Stimulated activated CD8-positive, alpha-beta memory T cell treated with anti-CD3 and anti-CD28 coated beads, Interleukin-15, amount 100 ng/mL, for 4 hours (primary cell): ENCODE data around the gene ZSWIM5.
"Not testable (repeated sequence)": the region's sequence is repeated elsewhere in the genome, so short reads cannot be mapped to it uniquely, and the experiment has no call there.

Experiments
- DNase-seq, 2 donors: peaks; one replicate each; pipeline ENCODE4 v3.0.0-alpha.2; 2020; ENCODE audit warnings: low read depth in 2 of 2

Gene ZSWIM5

DNA sequence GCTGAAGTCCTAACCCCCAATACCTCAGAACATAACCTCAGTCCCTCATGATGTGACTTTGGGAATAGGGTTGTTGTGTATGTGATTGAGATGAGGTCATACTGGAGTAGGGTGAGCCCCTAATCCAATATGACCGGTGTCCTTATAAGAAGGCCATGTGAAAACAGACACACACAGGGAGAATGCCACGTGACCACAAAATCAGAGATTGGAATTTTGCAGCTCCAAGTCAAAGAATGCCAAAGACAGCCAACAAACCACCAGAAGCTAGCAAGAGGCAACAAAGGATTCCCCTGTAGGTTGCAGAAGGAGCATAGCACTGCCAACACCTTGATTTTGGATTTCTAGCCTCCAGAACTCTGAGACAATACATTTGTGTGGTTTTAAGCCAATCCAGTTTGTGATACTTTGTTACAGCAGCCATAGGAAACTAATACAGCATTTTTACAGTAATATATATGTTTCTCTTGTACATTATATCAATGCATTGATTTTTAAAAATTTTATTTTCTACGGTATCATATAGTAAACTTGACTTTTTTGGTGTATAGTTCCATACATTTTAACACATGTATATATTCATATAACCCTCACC, 5.4 kb downstream of the ZSWIM5 start:
- no peak for DNase-seq

DNA sequence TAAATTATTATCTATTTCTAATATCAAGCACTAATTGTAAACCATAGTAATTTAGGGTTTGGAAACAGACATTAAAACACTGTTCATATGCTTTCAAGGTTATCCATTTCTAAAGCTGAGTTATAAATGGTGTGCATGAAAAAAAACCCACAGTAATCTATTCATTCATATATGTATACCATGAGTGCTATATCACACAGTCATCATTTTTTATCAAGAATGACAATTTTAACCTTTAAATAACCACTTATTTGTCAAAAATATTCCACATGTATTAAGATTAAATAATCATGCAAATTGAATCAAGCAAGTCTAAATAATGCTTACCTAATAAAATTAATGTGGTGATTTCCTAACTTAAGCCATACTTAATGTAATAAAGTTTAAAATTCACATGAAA, 6.0 kb downstream of the ZSWIM5 start:
- no peak for DNase-seq

- no peak for DNase-seq
These were observed 8.2 kb downstream of the ZSWIM5 start for GRCh38 chr1:45198185-45198584.

- no peak for DNase-seq
These were observed 9.5 kb downstream of the ZSWIM5 start for GRCh38 chr1:45196863-45197262.

GRCh38 chr1:45191418-45191783, 15.0 kb downstream of the ZSWIM5 start:
- no peak for DNase-seq

DNA sequence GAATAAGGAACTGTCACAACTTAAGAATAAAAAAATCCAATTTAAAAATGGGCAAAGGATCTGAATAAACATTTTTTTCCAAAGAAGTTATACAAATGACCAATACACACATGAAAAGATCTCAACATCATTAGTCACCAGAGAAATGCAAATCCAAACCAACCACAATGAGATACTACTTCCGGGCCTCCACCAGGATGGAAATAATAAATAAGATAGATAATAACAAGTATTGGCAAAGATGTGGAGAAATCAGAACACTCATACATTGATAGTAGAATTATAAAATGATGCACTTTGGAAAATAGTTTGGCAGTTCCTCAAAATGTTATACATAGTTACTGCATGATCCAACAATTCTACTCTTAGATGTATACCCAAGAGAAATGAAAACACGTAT, 18.7 kb downstream of the ZSWIM5 start:
- no peak for DNase-seq

GRCh38 chr1:45179918-45180519, 26.4 kb downstream of the ZSWIM5 start:
- DNase-seq: not testable (repeated sequence)

- no peak for DNase-seq
These were observed 29.0 kb downstream of the ZSWIM5 start for GRCh38 chr1:45177452-45177851.

- DNase-seq: no peak
These were observed 33.6 kb downstream of the ZSWIM5 start for GRCh38 chr1:45172764-45173163.

DNA sequence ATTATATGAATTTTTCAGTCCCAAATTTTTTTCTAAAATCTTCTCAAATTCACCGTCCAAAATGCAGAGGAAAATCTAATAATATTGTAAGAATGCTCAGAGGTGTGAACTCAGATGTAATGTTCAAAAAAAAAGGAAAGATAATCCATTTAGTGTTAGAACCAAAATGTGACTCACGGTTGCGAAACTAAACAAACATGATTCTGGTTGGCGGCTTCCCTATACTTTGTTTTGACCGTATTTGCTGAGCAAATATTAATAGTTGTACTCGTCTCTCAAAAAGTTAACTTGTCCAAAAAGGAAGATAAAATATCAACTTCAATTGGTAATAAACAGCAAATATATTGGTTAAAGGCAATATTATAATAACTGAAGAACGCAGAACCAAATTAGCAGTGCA, 34.4 kb downstream of the ZSWIM5 start:
- no peak for DNase-seq

DNA sequence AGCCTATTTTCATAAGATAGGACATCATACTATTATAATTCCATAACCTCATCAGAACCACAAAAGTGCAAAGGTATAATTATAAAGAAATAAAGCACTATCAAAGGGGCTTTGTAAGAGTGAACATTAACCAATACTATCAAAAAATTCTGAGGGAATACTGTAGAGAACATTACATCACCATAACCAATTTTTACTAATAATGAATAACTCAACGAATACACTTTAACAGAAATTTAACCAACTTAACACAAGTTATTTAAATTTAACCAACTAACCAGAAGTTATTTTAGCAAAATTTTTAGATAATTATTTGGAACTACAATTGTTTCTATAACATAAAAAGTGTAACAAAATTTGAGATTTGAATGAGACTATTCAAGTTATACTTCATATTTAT, 34.8 kb downstream of the ZSWIM5 start:
- DNase-seq: no peak

GRCh38 chr1:45170151-45170742, 36.2 kb downstream of the ZSWIM5 start:
- DNase-seq: no peak

- DNase-seq: not testable (repeated sequence)
These were observed 38.5 kb downstream of the ZSWIM5 start for GRCh38 chr1:45167947-45168346.

- DNase-seq: not testable (repeated sequence)
These were observed 42.1 kb downstream of the ZSWIM5 start for GRCh38 chr1:45164307-45164706.

DNA sequence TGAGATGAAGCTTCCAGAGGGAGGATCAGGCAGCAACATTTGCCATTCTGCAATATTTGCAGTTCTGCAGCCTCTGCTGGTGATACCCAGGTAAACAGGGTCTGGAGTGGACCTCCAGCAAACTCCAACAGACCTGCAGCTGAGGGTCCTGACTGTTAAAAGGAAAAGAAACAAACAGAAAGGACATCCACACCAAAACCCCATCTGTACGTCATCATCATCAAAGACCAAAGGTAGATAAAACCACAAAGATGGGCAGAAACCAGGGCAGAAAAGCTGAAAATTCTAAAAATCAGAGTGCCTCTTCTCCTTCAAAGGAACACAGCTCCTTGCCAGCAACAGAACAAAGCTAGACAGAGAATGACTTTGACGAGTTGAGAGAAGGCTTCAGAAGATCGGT, 43.3 kb downstream of the ZSWIM5 start:
- DNase-seq: not testable (repeated sequence)

- not testable (repeated sequence) for DNase-seq
These were observed 44.1 kb downstream of the ZSWIM5 start for GRCh38 chr1:45162041-45163035.

GRCh38 chr1:45155957-45156356, 50.4 kb downstream of the ZSWIM5 start:
- DNase-seq: no peak

- no peak for DNase-seq
These were observed 51.0 kb downstream of the ZSWIM5 start for GRCh38 chr1:45155423-45155822.

DNA sequence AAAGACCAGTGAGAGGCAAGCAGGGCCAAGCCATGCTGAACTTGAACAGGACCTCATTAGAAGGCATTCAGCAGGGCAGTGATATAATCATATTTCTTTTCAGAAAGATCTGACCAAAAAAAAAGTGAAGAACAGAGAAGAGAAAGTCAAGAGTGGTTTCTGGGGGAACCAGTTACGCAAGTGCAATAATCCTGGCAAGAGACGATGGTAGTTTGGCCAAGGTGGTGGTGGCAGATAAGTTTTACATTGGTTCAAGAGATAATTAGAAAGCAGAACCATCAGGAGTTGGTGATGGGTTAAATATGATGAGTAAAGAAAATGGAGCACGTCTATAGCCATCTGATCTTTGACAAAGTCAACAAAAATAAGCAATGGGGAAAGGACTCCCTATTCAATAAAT, 54.3 kb downstream of the ZSWIM5 start:
- DNase-seq: no peak

DNA sequence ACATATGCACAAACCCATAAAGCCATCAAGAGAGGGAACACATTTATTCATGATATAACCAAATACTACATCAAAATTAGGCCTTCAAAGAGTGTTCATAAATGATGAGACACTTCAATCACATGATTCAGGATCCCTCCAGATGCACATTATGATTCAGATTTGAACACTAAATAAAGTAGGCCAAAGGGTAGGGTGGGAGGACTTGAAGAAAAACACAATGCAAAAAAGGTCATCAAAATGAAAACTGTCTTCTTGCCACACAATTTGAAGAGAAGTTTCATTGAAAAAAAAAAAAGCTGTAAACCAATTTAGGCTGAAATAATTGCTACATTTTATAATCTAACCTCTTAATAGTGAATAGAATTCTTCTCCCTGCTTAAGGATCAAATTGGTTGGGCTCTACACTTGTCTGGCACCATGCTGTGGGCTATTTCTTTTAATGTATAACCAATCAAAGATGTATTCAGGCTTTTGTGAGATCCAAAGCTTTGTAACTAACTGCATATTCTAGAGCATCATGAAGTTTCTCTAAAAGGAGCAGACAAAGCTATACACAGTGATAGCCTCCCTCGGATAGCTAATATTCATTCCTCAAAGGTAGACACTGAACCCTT, 58.1 kb downstream of the ZSWIM5 start:
- no peak for DNase-seq

- DNase-seq: no peak
These were observed 59.6 kb downstream of the ZSWIM5 start for GRCh38 chr1:45146833-45147232.
